Hematopoietic multipotent progenitor cell treated with erythropoietin and hydrocortisone succinate and interleukin-3 and kit ligand, for 17 days (in vitro differentiated cells): ENCODE data around the gene FOXD4.
"Not testable (repeated sequence)": the region's sequence is repeated elsewhere in the genome, so short reads cannot be mapped to it uniquely, and the experiment has no call there.

Experiments used
- DNase-seq: peaks from one replicate; pipeline ENCODE4 v3.0.0-alpha.2; 2015; ENCODE audit warnings: low spot score

The FOXD4 gene

DNA sequence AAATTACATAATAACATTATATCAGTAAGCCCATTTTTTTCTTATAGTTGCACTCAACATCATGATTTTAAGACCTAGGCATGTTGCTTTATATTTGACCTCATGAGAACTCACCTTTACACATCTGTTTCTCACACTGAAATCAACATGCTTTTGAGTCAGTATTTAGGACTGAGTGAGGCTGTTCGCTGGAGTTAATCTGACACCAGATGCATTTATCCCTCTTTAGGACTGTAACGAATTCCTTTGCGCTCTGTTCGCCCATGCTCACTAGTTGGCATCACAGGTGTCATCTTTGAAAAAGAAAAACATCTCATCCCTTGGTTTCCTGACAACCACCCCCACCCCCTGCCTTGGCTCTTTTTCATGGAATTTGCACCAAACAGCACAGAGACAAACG lies 24.3 kb downstream of the FOXD4 start:
- DNase-seq = not testable (repeated sequence)

DNA sequence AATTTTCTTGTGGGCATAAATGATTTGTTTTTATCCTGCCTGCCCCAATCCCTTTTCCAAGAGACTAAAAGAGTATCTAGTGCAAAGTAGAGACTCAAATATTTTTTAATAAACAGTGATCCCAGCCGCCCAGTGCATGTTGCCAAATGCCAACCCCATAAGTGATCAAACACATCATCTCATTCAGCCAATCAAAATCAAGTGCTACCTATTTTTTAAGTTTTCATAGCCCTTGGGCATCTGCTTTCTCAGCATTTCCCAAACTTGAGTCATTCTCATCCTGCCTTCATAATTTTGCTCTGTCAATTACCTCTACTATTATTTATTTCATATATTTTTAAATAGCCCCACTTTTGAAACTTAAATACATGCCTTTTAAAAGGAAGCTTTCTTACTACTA lies 27.4 kb downstream of the FOXD4 start:
- not testable (repeated sequence) for DNase-seq

DNA sequence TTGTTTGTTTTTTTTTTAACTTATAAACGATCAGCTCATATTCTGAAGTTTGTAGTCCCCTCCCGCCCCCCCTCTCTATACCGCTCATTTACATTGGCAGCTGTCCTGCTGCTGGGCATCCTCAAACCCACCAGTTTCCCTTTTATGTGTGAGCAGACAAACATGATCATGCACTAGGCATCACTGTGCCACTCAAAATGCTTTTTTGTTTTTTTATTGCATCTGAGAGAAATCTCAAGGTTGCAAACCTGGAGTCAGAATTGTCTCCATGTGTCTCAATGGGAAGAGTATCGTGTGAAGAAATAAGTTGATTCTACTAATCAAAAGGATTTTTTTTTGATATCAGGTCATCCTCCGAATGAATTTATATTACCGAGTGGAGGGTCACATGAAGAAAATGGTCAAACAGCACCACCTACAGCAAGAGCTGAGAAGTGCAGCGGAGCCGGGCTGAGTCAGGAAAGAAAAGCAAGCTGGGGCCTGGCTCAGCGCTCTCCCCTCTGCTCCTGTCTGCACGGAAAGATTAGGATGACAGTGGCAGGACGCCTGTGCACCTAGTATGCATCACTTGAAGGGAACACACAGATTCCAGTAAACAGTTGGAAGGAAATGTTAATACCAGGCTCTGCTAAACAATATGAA lies 29.7 kb downstream of the FOXD4 start:
- DNase-seq = not testable (repeated sequence)

DNA sequence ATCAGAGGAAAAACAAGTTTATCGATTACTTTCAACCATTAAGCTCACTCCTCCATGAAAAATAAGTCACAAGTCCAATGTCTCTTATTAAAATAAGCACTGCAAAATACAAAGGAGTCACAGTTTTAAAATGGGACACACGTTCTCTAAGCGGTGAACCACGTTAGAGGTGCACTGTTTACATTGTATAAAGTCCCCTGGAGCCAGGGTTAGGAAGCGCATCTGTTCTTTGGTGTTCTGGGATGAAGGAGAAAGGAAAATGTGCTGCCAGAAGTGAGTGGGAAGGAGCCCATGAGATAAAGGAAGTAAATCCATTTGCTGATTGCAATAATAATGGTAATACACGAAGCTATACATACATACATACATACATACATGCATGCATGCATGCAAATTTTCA lies 30.4 kb downstream of the FOXD4 start:
- not testable (repeated sequence) for DNase-seq

DNA sequence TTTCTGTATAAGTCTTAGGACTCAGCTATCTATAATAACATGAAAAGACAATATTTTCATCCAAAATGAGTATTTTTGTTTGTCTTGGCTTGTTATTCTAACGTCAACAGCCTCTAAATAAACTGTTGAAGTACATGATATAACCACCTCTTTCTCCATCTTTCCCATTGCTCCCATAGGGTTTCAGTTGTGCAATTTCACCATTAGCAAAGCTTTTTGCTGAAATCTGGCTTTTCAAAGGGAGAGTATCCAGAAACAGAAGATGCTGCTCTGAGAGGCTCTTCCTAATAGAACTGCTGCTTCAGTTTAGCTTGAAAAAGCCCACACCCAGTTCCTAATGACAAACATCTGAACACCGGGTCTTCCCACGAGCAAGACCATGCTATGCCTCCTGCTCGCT lies 31.1 kb downstream of the FOXD4 start:
- not testable (repeated sequence) for DNase-seq

DNA sequence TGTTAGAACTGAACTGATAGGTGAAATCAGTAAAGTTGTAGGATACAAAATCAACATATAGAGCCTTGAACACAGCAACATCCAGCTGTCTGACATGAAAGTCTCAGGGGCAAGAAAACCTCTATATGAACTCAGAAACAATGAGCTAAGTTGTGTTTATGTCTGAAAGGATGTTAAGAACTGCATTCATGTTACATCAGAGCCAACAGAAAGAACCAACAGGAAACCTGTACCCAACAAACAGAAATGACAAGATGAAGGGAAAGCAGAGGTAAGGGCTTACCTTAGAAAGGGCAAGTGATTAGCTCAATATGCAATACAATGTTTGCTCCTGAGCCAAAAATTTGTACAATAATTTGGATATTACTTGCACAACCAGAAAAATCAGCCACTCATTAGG lies 31.5 kb downstream of the FOXD4 start:
- not testable (repeated sequence) for DNase-seq

DNA sequence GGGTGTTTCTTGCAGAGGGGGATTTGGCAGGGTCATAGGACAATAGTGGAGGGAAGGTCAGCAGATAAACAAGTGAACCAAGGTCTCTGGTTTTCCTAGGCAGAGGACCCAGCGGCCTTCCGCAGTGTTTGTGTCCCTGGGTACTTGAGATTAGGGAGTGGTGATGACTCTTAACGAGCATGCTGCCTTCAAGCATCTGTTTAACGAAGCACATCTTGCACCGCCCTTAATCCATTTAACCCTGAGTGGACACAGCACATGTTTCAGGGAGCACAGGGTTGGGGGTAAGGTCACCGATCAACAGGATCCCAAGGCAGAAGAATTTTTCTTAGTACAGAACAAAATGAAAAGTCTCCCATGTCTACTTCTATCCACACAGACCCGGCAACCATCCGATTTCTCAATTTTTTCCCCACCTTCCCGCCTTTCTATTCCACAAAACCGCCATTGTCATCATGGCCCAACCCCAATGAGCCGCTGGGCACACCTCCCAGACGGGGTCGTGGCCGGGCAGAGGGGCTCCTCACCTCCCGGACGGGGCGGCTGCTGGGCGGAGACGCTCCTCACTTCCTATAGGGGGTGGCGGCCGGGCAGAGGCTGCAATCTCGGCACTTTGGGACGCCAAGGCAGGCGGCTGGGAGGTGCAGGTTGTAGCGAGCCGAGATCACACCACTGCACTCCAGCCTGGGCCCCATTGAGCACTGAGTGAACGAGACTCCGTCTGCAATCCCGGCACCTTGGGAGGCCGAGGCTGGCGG lies 35.1 kb downstream of the FOXD4 start:
- not testable (repeated sequence) for DNase-seq

DNA sequence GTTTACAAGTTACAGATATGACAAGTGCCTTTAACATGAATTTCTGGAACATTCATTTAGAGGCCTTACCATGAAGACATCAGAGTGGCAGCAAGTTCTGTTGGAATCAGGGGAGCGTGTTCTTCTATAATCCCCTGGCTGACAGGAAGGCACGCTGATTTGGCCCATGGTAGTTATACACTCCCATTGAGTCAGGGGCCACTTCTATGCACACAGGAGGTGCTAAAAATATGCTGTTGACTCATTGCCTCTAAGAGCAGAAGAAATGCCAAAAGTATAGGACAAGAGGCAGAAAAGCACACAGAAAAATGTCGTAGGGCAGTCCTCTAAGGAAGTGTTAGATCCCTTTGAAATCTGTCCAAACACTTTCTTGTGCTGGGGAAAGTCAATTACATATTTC lies 39.9 kb downstream of the FOXD4 start:
- DNase-seq = not testable (repeated sequence)

DNA sequence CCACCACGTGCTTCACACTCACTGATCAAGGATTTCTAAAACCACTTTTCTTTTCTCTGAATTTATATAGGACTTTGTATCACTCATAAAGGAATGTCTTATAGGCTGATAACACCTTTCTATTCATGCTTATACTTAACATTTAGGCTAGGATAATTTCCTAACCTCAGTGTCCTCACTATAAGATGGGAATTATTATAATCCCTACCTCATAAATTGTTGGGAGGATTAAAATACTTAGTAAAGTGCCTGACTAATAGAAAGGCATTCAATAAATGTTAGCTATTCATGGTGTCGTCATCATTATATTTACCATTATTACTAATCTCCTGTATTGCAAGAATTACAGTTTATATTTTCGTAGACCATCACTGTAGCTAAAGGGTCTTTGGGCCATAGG lies 41.8 kb downstream of the FOXD4 start:
- not testable (repeated sequence) for DNase-seq

DNA sequence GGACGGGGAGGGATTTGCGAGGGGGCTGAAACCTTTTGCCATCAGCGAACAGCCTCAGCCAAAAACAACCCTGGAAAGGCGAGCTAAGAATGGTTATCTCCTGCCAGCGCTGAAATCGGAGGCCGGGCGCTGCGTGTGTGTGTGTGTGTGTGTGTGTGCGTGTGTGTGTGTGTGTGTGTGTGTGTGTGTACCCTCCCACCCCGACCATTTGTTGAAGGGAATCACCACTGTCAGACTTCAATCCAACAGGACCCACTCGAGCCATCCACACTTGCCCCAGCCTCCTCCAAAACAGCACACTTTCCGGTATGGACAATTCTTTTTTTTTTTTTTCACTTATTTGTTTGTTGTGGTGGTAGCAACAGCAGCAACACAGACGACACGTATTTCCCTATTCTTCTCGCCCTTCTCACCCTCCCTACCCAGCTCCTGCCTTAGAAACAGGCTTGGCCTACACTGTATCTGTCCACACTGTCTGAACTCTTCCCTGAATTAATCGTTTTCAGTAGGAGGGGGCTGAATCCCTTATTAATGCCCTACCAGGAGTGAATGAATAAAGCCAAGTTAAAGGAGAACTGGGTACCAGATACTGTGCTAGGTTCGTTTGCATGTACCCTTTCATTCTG lies 44.2 kb downstream of the FOXD4 start:
- not testable (repeated sequence) for DNase-seq

DNA sequence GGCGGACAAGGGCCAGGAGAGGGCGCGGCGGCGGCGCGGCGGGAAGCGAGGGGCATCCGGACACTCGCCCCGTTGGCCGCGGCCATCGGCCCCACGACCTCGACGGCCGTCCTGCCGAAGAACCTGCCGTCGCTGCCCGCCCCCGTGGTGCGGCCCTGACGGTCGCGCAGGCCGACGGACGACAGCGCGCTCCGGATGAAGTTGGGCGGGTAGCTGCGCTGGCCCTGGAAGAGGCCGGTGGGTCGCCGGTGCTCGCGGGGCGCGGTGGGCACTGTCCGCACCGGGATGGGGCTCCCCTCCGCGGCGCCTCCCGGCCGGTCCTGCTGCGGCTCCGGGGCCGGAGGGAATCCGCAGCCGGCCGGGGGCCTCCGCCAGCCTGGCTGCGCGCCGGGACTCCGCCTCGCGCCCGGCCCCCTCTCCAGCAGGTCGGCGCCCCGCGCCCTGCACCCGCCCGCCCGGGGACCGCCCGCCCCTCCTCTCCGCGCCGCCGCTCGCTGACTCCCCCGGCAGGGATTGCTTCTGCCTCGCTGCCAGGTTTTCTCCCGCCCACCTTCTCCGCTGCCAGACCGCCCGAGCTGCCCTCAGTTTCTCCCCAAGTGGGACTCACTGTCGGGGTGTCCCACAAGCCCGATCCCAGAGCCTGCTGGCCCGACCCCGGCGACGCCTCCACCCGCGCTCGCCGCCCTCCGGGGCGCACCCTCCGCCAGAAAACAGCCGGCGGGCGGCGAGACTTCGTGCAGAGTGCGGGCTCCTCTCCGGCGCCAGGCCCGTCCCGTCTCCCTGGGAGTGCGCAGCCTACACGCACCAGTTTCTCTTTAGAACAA lies 44.9 kb downstream of the FOXD4 start:
- not testable (repeated sequence) for DNase-seq
